GM04504 (cell line): ENCODE measurements around the gene SLC25A23.

Experiments used
- DNase-seq: peaks from one replicate; pipeline ENCODE4 v3.0.0-alpha.2; 2012; ENCODE audit warnings: low read depth

SLC25A23 gene

GRCh38 chr19:6424939-6425731 is 34.5 kb downstream of the SLC25A23 start:
- peak; percentile 100 for DNase-seq

GRCh38 chr19:6424195-6424938 is 35.2 kb downstream of the SLC25A23 start, which contains the start of gene KHSRP:
KHSRP (minus strand) TSS chr19:6424811; CDS start chr19:6424701, 110 bp downstream.
- no peak for DNase-seq

GRCh38 chr19:6423499-6424194 is 35.9 kb downstream of the SLC25A23 start:
- no peak for DNase-seq

GRCh38 chr19:6421075-6422014 is 38.2 kb downstream of the SLC25A23 start:
- no peak for DNase-seq

- DNase-seq, result no peak
Observed at GRCh38 chr19:6418562-6418932, 41.0 kb downstream of the SLC25A23 start.

- no peak for DNase-seq
Observed at GRCh38 chr19:6417713-6418561, 41.7 kb downstream of the SLC25A23 start.

GRCh38 chr19:6416658-6417405 is 42.8 kb downstream of the SLC25A23 start:
- DNase-seq, result no peak

GRCh38 chr19:6415591-6416190 is 43.9 kb downstream of the SLC25A23 start:
- no peak for DNase-seq

GRCh38 chr19:6414793-6415590 is 44.6 kb downstream of the SLC25A23 start:
- DNase-seq, result no peak

GRCh38 chr19:6413721-6414643 is 45.6 kb downstream of the SLC25A23 start:
- DNase-seq, result no peak

- no peak for DNase-seq
Observed at GRCh38 chr19:6413291-6413690, 46.3 kb downstream of the SLC25A23 start.

GRCh38 chr19:6412447-6413091 is 47.0 kb downstream of the SLC25A23 start:
- DNase-seq, result no peak

- no peak for DNase-seq
Observed at GRCh38 chr19:6412061-6412446, 47.5 kb downstream of the SLC25A23 start.

GRCh38 chr19:6409346-6409745 is 50.2 kb downstream of the SLC25A23 start:
- no peak for DNase-seq

GRCh38 chr19:6406401-6406800 is 53.2 kb downstream of the SLC25A23 start:
- no peak for DNase-seq

- DNase-seq, result no peak
Observed at GRCh38 chr19:6402837-6403608, 56.6 kb downstream of the SLC25A23 start.
